Suprapubic skin (tissue), 4 donors: ENCODE measurements around the gene FBRSL1.

ENCODE experiments used
- CTCF ChIP-seq, 2 donors: fragments of 200-600 bp in 1 of 2; fragments of 450-650 bp in 1 of 2; sonication (generic) in 1 of 2; IDR thresholded peaks; one replicate each; pipeline ENCODE4 v1.5.1; 2016 to 2019; ENCODE audit warnings: antibody characterized with exemption in 2 of 2, mild to moderate bottlenecking in 1 of 2, moderate library complexity in 1 of 2
- EP300 ChIP-seq: sonication (generic); formaldehyde crosslinking; IDR thresholded peaks from one replicate; pipeline ENCODE4 v1.6.1; 2017; ENCODE audit warnings: antibody characterized with exemption
- POLR2A ChIP-seq, 2 donors: fragments of 450-650 bp; IDR thresholded peaks; one replicate each; pipeline ENCODE4 v1.6.1; 2017; ENCODE audit warnings: antibody characterized with exemption in 2 of 2, mild to moderate bottlenecking in 2 of 2, moderate library complexity in 2 of 2
- POLR2AphosphoS5 ChIP-seq, 3 donors: sonication (generic); formaldehyde crosslinking; IDR thresholded peaks; one replicate each; pipeline ENCODE4 v1.6.1; 2017; ENCODE audit warnings: antibody characterized with exemption in 3 of 3

- TF ChIP-seq CTCF (IDR thresholded peaks at IDR 0.05): no peak
- TF ChIP-seq POLR2AphosphoS5 (IDR thresholded peaks at IDR 0.05): no peak
- TF ChIP-seq POLR2A (IDR thresholded peaks at IDR 0.05): no peak
- no peak for TF ChIP-seq EP300
Observed at GRCh38 chr12:132514838-132515237, 24.9 kb downstream of the FBRSL1 start.
